ENCODE results near the gene MYRIP.
"Not testable (repeated sequence)": the region's sequence is repeated elsewhere in the genome, so short reads cannot be mapped to it uniquely, and the experiment has no call there.

MYRIP gene

DNA sequence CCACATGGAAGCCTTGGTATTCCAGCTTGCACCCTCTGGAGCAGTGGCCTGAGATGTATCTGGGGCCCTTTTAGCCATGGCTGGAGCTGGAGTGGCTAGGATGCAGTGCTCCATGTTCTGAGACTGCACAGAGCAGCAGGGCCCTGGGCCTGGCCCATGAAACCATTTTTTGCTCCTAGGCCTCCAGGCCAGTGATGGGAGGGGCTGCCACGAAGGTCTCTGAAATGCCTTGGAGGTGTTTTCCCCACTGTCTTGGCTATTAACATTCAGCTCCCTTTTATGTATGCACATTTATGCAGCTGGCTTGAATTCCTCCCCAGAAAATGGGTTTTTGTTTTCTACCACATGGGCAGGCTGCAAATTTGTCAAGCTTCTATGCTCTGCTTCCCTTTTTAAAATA lies 43.0 kb upstream of the MYRIP start:
- DNase-seq (ENCODE audit: low spot score) (no peak), ATAC-seq (ENCODE audit: low read depth) (no peak)
- no peak overlapping the region for H3K27ac ChIP-seq (ENCODE audit: poor library complexity, severe bottlenecking)
- no peak for TF ChIP-seq CTCF (IDR thresholded peaks at IDR 0.05; ENCODE audit: poor library complexity, severe bottlenecking)
- H3K27me3 ChIP-seq (ENCODE audit: insufficient read depth, poor library complexity, severe bottlenecking): no peaks in the 10 kb centered on the region
- H3K36me3 ChIP-seq (ENCODE audit: low read depth): no peaks in the 10 kb centered on the region
- no peak overlapping the region for H3K4me3 ChIP-seq (ENCODE audit: severe bottlenecking)
- no peaks in the 10 kb centered on the region for H3K4me1 ChIP-seq (ENCODE audit: insufficient read depth, poor library complexity, severe bottlenecking)
- H3K9me3 ChIP-seq (ENCODE audit: severe bottlenecking): no peaks in the 10 kb centered on the region

DNA sequence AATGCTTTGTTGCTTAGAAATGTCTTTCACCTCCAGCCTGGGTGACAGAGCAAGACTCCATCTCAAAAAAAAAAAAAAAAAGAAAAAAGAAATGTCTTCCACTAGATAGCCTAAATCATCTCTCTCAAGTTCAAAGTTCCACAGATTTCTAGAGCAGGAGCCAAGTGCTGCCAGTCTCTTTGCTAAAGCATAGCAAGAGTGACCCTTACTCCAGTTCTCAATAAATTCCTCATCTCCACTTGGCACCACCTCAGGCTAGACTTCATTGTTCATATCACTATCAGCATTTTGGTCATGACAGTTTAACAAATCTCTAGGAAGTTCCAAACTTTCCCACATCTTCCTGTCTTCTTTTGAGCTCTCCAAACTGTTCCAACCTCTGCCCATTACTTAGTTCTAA lies 42.5 kb upstream of the MYRIP start:
- not testable (repeated sequence) for H3K4me3 ChIP-seq (ENCODE audit: severe bottlenecking)

DNA sequence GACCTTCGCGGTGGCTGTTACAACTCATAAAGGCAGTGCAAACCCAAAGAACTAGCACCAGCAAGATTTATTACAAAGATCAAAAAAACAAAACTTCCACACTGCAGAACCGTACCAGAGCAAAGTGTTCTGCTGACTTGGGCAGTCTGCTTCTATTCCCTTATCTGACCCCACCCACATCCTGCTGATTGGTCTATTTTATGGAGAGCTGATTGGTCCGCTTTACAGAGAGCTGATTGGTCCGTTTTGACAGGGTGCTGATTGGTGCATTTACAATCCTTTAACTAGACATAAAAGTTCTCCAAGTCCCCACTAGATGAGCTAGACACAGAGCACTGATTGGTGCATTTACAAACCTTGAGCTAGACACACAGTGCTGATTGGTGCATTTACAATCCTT lies 31.2 kb upstream of the MYRIP start:
- ATAC-seq (ENCODE audit: low read depth); H3K36me3 ChIP-seq (ENCODE audit: low read depth); H3K27ac ChIP-seq (ENCODE audit: poor library complexity, severe bottlenecking); H3K27me3 ChIP-seq (ENCODE audit: insufficient read depth, poor library complexity, severe bottlenecking); H3K4me1 ChIP-seq (ENCODE audit: insufficient read depth, poor library complexity, severe bottlenecking); DNase-seq (ENCODE audit: low spot score); H3K9me3 ChIP-seq (ENCODE audit: severe bottlenecking); H3K4me3 ChIP-seq (ENCODE audit: severe bottlenecking): not testable (repeated sequence)

More for the DNA sequence above, 42.5 kb upstream of the MYRIP start:
- H3K27me3 ChIP-seq (ENCODE audit: insufficient read depth, poor library complexity, severe bottlenecking); DNase-seq (ENCODE audit: low spot score); H3K4me1 ChIP-seq (ENCODE audit: insufficient read depth, poor library complexity, severe bottlenecking); ATAC-seq (ENCODE audit: low read depth); H3K27ac ChIP-seq (ENCODE audit: poor library complexity, severe bottlenecking); H3K36me3 ChIP-seq (ENCODE audit: low read depth); H3K9me3 ChIP-seq (ENCODE audit: severe bottlenecking): not testable (repeated sequence)

DNA sequence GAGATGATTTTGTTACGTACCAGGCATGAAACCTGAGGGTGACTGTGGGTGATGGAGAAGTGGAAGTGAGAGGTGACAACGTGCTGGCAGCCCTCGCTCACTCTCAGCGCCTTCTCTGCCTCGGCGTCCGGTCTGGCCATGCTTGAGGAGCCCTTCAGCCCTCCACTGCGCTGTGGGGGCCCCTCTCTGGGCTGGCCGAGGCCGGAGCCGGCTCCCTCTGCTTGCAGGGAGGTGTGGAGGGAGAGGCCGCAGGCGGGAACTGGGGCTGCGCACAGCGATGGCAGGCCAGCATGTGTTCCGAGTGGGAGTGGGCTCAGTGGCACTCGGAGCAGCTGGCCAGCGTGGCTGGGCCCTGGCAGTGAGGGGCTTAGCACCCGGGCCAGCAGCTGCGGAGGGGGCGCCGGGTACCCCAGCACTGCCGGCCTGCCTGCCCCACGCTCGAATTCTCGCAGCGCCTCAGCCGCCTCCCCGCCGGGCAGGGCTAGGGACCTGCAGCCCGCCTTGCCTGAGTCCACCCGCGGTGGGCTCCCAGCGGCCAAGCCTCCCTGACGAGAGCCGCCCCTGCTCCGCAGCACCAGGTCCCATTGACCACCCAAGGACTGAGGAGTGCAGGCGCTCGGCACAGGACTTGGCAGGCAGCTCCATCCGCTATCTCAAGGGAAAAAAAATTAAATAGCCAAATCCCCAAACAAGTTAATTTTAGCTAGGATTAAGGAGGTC lies 29.7 kb upstream of the MYRIP start:
- H3K9me3 ChIP-seq (ENCODE audit: severe bottlenecking): no peaks in the 10 kb centered on the region
- no peaks in the 10 kb centered on the region for H3K4me1 ChIP-seq (ENCODE audit: insufficient read depth, poor library complexity, severe bottlenecking)
- no peak for DNase-seq (ENCODE audit: low spot score)
- peaks cover 6% of the 10 kb centered on the region for H3K27me3 ChIP-seq (ENCODE audit: insufficient read depth, poor library complexity, severe bottlenecking)
- no peaks in the 10 kb centered on the region for H3K36me3 ChIP-seq (ENCODE audit: low read depth)
- TF ChIP-seq CTCF (IDR thresholded peaks at IDR 0.05; ENCODE audit: poor library complexity, severe bottlenecking): no peak
- ATAC-seq (ENCODE audit: low read depth): no peak
- H3K27ac ChIP-seq (ENCODE audit: poor library complexity, severe bottlenecking): no peak overlapping the region
- no peak overlapping the region for H3K4me3 ChIP-seq (ENCODE audit: severe bottlenecking)

- Histone ChIP-seq H3K27ac (ENCODE audit: poor library complexity, severe bottlenecking) (no peak overlapping the region), H3K36me3 (ENCODE audit: low read depth) (no peaks in the 10 kb centered on the region), H3K4me3 (ENCODE audit: severe bottlenecking) (no peak overlapping the region), H3K27me3 (ENCODE audit: insufficient read depth, poor library complexity, severe bottlenecking) (peaks cover 6% of the 10 kb centered on the region), H3K9me3 (ENCODE audit: severe bottlenecking) (no peaks in the 10 kb centered on the region), H3K4me1 (ENCODE audit: insufficient read depth, poor library complexity, severe bottlenecking) (no peaks in the 10 kb centered on the region)
- DNase-seq (ENCODE audit: low spot score) (no peak), ATAC-seq (ENCODE audit: low read depth) (no peak)
- TF ChIP-seq CTCF (IDR thresholded peaks at IDR 0.05; ENCODE audit: poor library complexity, severe bottlenecking): no peak
These were observed 29.1 kb upstream of the MYRIP start for GRCh38 chr3:39780352-39780751.

- Histone ChIP-seq H3K4me1 (ENCODE audit: insufficient read depth, poor library complexity, severe bottlenecking) (no peaks in the 10 kb centered on the region), H3K27me3 (ENCODE audit: insufficient read depth, poor library complexity, severe bottlenecking) (peaks cover 6% of the 10 kb centered on the region), H3K36me3 (ENCODE audit: low read depth) (no peaks in the 10 kb centered on the region), H3K9me3 (ENCODE audit: severe bottlenecking) (no peaks in the 10 kb centered on the region), H3K4me3 (ENCODE audit: severe bottlenecking) (no peak overlapping the region), H3K27ac (ENCODE audit: poor library complexity, severe bottlenecking) (no peak overlapping the region)
- DNase-seq (ENCODE audit: low spot score) (no peak), ATAC-seq (ENCODE audit: low read depth) (no peak)
- TF ChIP-seq CTCF (IDR thresholded peaks at IDR 0.05; ENCODE audit: poor library complexity, severe bottlenecking): no peak
These were observed 28.4 kb upstream of the MYRIP start for GRCh38 chr3:39781025-39781424.
